GM12878 (cell line): ENCODE measurements around the gene SC5D. TPM values are rescaled to one million over a fixed set of nuclear protein-coding genes. Genes with fewer than 3 reads are reported as not detected.

ENCODE experiments used
- ATAC-seq: fragments of 200-7000 bp; cut with Tn5 transposase; 3 replicates; pipeline ENCODE4 v1.9.1; 2020; ENCODE audit warnings: mild to moderate bottlenecking, moderate library complexity
- BruUV-seq: library from RNA; stranded (reverse); fragments of 400-500 nt; replicated peaks from 2 replicates; lab custom pipeline; 2021; lab: Mats Ljungman, UMichigan
- CTCF ChIA-PET: fragments of 300-600 bp; sonication (Branson Sonifier 250); formaldehyde crosslinking; extraction: SDS; loops from one replicate; lab custom pipeline; 2021; ENCODE audit warnings: inconsistent platforms; lab: Yijun Ruan, JAX
- POLR2A ChIA-PET: fragments of 350-600 bp; formaldehyde crosslinking; extraction: SDS; loops from one replicate; lab custom pipeline; 2021; ENCODE audit warnings: inconsistent platforms; lab: Charles Lee
- RAD21 ChIA-PET: fragments of 300-600 bp; sonication (Branson Sonifier 250); formaldehyde crosslinking; loops from one replicate; lab custom pipeline; 2023; ENCODE audit warnings: antibody characterized with exemption; ENCODE audit not compliant: unreplicated experiment; lab: Charles Lee
- SMC1A ChIA-PET: fragments of 300-600 bp; sonication (Branson Sonifier 250); formaldehyde crosslinking; loops from one replicate; lab custom pipeline; 2023; ENCODE audit not compliant: unreplicated experiment, uncharacterized antibody; lab: Charles Lee
- DNase-seq: peaks from one replicate; pipeline ENCODE4 v3.0.0-alpha.2; 2011; ENCODE audit warnings: low read depth, low spot score
- FAIRE-seq: peaks from 3 replicates; lab custom pipeline; 2011; peaks lifted over from hg19 to GRCh38; lab: Jason Lieb, UNC
- H2AFZ ChIP-seq: 2 replicates; pipeline ENCODE4 v1.6.0; 2011; ENCODE audit warnings: low read depth, low read length, control low read depth; ENCODE audit not compliant: control insufficient read depth
- H3K27ac ChIP-seq: 2 replicates; pipeline ENCODE4 v1.5.1; 2011; ENCODE audit warnings: control low read depth; ENCODE audit not compliant: control insufficient read depth, insufficient read depth
- H3K27me3 ChIP-seq, 2 experiments: replicated peaks in 1 of 2; 2 replicates each; pipeline versions ENCODE4 v1.6.0 to v1.6.1; 2011; ENCODE audit warnings: low read length in 1 of 2; ENCODE audit not compliant: control insufficient read depth in 2 of 2, insufficient read depth in 2 of 2
- H3K36me3 ChIP-seq, 2 experiments: 2 replicates each; pipeline ENCODE4 v1.5.1; 2011; ENCODE audit warnings: low read length in 1 of 2; ENCODE audit not compliant: control insufficient read depth in 2 of 2, insufficient read depth in 2 of 2
- H3K4me1 ChIP-seq: 2 replicates; pipeline ENCODE4 v1.6.1; 2011; ENCODE audit warnings: mild to moderate bottlenecking, low read length, moderate library complexity, mixed read lengths; ENCODE audit not compliant: control insufficient read depth, insufficient read depth
- H3K4me2 ChIP-seq: 2 replicates; pipeline ENCODE4 v1.6.0; 2011; ENCODE audit warnings: control low read depth; ENCODE audit not compliant: control insufficient read depth, insufficient read depth
- H3K4me3 ChIP-seq: fragments of 200-600 bp; sonication (generic); 2 replicates; pipeline ENCODE4 v1.5.1; 2016
- H3K79me2 ChIP-seq: 2 replicates; pipeline ENCODE4 v1.6.0; 2011; ENCODE audit warnings: low read length; ENCODE audit not compliant: control insufficient read depth, insufficient read depth
- H3K9ac ChIP-seq: 2 replicates; pipeline ENCODE4 v1.8.0; 2011; ENCODE audit warnings: low read length, control low read depth, mixed read lengths; ENCODE audit not compliant: control insufficient read depth, insufficient read depth
- H3K9me3 ChIP-seq: replicated peaks from 3 replicates; pipeline ENCODE4 v1.5.1; 2011; ENCODE audit warnings: mild to moderate bottlenecking, low read length; ENCODE audit not compliant: control insufficient read depth, insufficient read depth
- H4K20me1 ChIP-seq: 2 replicates; pipeline ENCODE4 v1.6.0; 2011; ENCODE audit not compliant: control insufficient read depth, insufficient read depth
- BRCA1 ChIP-seq: IDR thresholded peaks from 2 replicates; pipeline ENCODE4 v1.6.1; 2011; ENCODE audit warnings: low read depth, low read length, improper control_type of control experiment
- CHD4 ChIP-seq: fragments of 200-600 bp; sonication (generic); IDR thresholded peaks from 2 replicates; pipeline ENCODE4 v1.6.1; 2016; ENCODE audit warnings: mild to moderate bottlenecking
- HDGF ChIP-seq: fragments of 450-650 bp; IDR thresholded peaks from 2 replicates; pipeline ENCODE4 v1.6.1; 2016; ENCODE audit warnings: antibody characterized with exemption
- RCOR1 ChIP-seq: conservative IDR thresholded peaks from 2 replicates; pipeline ENCODE4 v1.6.1; 2012; ENCODE audit warnings: low read depth, low read length, improper control_type of control experiment
- SRF ChIP-seq, 2 experiments: IDR thresholded peaks; 2 replicates each; pipeline ENCODE4 v1.6.1; 2011; ENCODE audit warnings: low read depth in 2 of 2, low read length in 2 of 2, mild to moderate bottlenecking in 1 of 2, moderate library complexity in 1 of 2
- WRNIP1 ChIP-seq: IDR thresholded peaks from 2 replicates; pipeline ENCODE4 v1.6.1; 2011; ENCODE audit warnings: low read depth, low read length, improper control_type of control experiment, borderline replicate concordance
- WGBS: methylation state at CpG from one replicate; pipeline ENCODE4 v1.1.6; 2016; ENCODE audit warnings: low lambda C conversion rate; ENCODE audit not compliant: insufficient replicate concordance, insufficient coverage; ENCODE audit errors: missing lambda C conversion rate; 5-methylcytosine and 5-hydroxymethylcytosine counted together
- in situ Hi-C: fragments of 300-500 bp; cut with MboI; formaldehyde crosslinking; loops from 9 replicates; pipeline ENCODE4 v1.14.3; 2018; ENCODE audit warnings: mixed read lengths
- intact Hi-C: fragments of 100-400 bp; cut with micrococcal nuclease; formaldehyde crosslinking; loops from one replicate; pipeline ENCODE4 v1.14.2; 2022; ENCODE audit not compliant: unreplicated experiment
- polyA plus RNA-seq, 11 experiments: library from polyadenylated mRNA; depleted of rRNA in 4 of 11; unstranded in 6 of 11; stranded (reverse) in 5 of 11; fragments of >200 nt; fragmentation: Nextera tagmentation in 4 of 11; fragmentation: Illumina TruSeq in 1 of 11; extraction: Ambion mirVana in 4 of 11; extraction: Trizol in 1 of 11; gene quantifications; 1 replicate in 1 of 11; 2 replicates in 10 of 11; pipeline versions ENCODE4 v1.2.1 to v1.2.3, GENCODE V29; 2011 to 2016; ENCODE audit warnings: inconsistent platforms in 2 of 11, missing spikeins in 2 of 11, low read depth in 1 of 11
- total RNA-seq, 4 experiments: library from RNA; depleted of rRNA in 3 of 4; stranded (reverse); fragments of >200 nt in 3 of 4; fragmentation: Illumina TruSeq in 1 of 4; extraction: Trizol in 1 of 4; gene quantifications; 2 replicates each; pipeline versions ENCODE4 v1.2.1 to v1.2.3, GENCODE V29; 2013 to 2021
- TF ChIP-seq, protein P1 (sequence below): IDR thresholded peaks from 2 replicates; pipeline ENCODE4 v1.6.1; 2012; ENCODE audit warnings: improper control_type of control experiment, low read depth, low read length; ENCODE audit not compliant: insufficient replicate concordance
- TF ChIP-seq, protein P2 (sequence below): IDR thresholded peaks from 2 replicates; pipeline ENCODE4 v1.6.1; 2011; ENCODE audit warnings: borderline replicate concordance, low read depth, mild to moderate bottlenecking, moderate library complexity, low read length; ENCODE audit not compliant: insufficient read depth, poor library complexity, severe bottlenecking

The SC5D gene
- total and polyA plus RNA-seq, 10 of the 15 experiments (the other 5 are each of a cell fraction or from before 2014, with no cell fraction given): 23.7 to 134 (median 30.8) TPM

DNA sequence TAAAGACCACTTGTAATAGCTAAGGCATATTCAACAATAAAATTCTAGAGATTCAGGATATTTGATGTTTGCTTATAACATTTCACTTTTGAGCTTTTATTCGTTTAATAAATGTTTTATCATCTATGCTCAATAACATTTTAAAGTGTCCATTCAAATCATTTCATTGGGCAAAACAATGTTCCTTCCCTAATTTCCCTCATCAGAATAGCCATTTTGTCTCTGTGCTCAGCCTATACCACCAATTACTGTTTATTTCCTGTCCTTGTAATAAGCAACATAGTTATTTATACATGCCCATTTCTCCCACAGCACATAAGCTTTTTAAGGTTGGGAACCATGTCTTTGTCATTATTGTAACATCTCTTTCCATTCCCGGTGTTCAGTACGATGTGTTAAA, 1.3 kb upstream of the SC5D start:
- 82% methylated on average over 3 of the region's 3 CpGs for WGBS
- no peak overlapping the region for H3K4me3 ChIP-seq
- in situ Hi-C loops: no loop called here
- no peak for TF ChIP-seq BRCA1
- TF ChIP-seq CHD4: no peak
- TF ChIP-seq HDGF: no peak
- no peak for TF ChIP-seq SRF (IDR thresholded peaks at IDR 0.05; ENCODE audit: low read depth in 2 of 2, low read length in 2 of 2)
- TF ChIP-seq, all 136 proteins: peak for 0
- Histone ChIP-seq H3K27ac (no peak overlapping the region), H3K4me1 (no peaks in the 10 kb centered on the region), H4K20me1 (no peaks in the 10 kb centered on the region), H3K9me3 (no peaks in the 10 kb centered on the region; the same call in 2 of the 3 replicates), H3K9ac (no peak overlapping the region), H2AFZ (no peak overlapping the region), H3K79me2 (peaks cover 33% of the 10 kb centered on the region), H3K36me3 (no peaks in the 10 kb centered on the region), H3K27me3 (no peaks in the 10 kb centered on the region), H3K4me2 (no peak overlapping the region)
- BruUV-seq: no TSS peak
- ChIA-PET RAD21 (no interaction called here), POLR2A (interaction anchor here (1.2 to 1.5 kb wide), 4 partner anchors 10 to 285 kb away, joined by 3 to 14 read pairs (median 4); no protein-coding TSS in a partner anchor), CTCF (interaction anchor here (0.7 to 1.8 kb wide), 4 partner anchors 28 to 192 kb away, joined by 3 to 8 read pairs (median 4); no protein-coding TSS in a partner anchor), SMC1A (interaction anchor here (0.6 to 2.7 kb wide), 11 partner anchors 8 to 607 kb away, joined by 3 to 15 read pairs (median 4); no protein-coding TSS in a partner anchor)
- intact Hi-C loops: loop anchor here (5.0 to 10.0 kb wide), 2 partner anchors 267 to 1771 kb away; partner anchors contain the start of genes HSPA8 and TBCEL
- DNase-seq (no peak), ATAC-seq (no peak), FAIRE-seq (no peak)

DNA sequence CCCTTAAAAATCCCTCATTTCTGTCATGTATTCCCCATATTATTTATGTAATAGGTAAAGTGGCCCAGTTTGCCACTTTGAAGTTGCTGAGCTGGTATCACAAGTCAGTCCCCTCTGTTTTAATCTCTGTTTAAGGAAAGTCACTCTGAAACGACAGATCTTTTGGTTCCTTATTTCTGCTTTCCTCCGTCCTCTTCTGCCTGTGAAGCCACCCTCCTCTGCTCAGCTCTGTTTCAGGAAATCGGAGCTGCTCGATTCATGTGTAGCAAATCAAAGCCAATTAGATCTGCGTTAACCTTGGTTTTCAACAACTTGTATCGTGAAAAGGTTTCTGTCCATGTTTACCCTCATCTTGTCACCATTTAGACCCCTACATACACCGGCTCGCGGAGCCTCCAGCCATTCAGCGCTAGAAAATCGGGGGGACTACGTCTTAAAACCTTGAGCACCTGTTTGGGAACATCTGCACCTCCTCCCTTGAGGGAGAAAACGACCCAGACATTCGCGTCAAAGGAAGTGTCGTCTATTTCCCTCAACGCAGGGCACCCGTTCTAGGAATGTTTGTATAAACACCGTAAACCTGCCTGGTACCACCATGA, 576 bp upstream of the SC5D start:
- H3K4me1 ChIP-seq: no peaks in the 10 kb centered on the region
- RAD21 ChIA-PET: interaction anchor here (0.7 to 1.2 kb wide), 5 partner anchors 17 to 76 kb away, joined by 4 to 9 read pairs (median 5); no protein-coding TSS in a partner anchor
- under 1% methylated on average over 19 of the region's 19 CpGs for WGBS
- peak; percentile 44 for ATAC-seq
- H3K79me2 ChIP-seq: peaks cover 39% of the 10 kb centered on the region
- intact Hi-C loops: loop anchor here (1.0 to 10.0 kb wide), 3 partner anchors 54 to 1770 kb away; partner anchors contain the start of genes HSPA8 and TBCEL
- no peaks in the 10 kb centered on the region for H3K27me3 ChIP-seq
- CTCF ChIA-PET: interaction anchor here (0.7 to 1.8 kb wide), 6 partner anchors 28 to 299 kb away, joined by 3 to 8 read pairs (median 4); no protein-coding TSS in a partner anchor
- peak overlapping the region; percentile 80 for H3K9ac ChIP-seq
- POLR2A ChIA-PET: interaction anchor here (0.7 to 1.5 kb wide), 11 partner anchors 9 to 285 kb away, joined by 3 to 14 read pairs (median 4); no protein-coding TSS in a partner anchor
- H3K4me2 ChIP-seq: peak overlapping the region; percentile 84
- H3K36me3 ChIP-seq: no peaks in the 10 kb centered on the region
- TSS peak; percentile 99 for BruUV-seq
- FAIRE-seq: no peak
- H3K27ac ChIP-seq: peak overlapping the region; percentile 88
- no peaks in the 10 kb centered on the region; the same call in 2 of the 3 replicates for H3K9me3 ChIP-seq
- in situ Hi-C loops: no loop called here
- H4K20me1 ChIP-seq: no peaks in the 10 kb centered on the region
- SMC1A ChIA-PET: interaction anchor here (0.8 to 2.7 kb wide), 14 partner anchors 9 to 299 kb away, joined by 3 to 15 read pairs (median 4); no protein-coding TSS in a partner anchor
- H3K4me3 ChIP-seq: peak overlapping the region; percentile 88
- DNase-seq: peak; percentile 51
- H2AFZ ChIP-seq: peak overlapping the region; percentile 92
- TF ChIP-seq, protein P1, sequence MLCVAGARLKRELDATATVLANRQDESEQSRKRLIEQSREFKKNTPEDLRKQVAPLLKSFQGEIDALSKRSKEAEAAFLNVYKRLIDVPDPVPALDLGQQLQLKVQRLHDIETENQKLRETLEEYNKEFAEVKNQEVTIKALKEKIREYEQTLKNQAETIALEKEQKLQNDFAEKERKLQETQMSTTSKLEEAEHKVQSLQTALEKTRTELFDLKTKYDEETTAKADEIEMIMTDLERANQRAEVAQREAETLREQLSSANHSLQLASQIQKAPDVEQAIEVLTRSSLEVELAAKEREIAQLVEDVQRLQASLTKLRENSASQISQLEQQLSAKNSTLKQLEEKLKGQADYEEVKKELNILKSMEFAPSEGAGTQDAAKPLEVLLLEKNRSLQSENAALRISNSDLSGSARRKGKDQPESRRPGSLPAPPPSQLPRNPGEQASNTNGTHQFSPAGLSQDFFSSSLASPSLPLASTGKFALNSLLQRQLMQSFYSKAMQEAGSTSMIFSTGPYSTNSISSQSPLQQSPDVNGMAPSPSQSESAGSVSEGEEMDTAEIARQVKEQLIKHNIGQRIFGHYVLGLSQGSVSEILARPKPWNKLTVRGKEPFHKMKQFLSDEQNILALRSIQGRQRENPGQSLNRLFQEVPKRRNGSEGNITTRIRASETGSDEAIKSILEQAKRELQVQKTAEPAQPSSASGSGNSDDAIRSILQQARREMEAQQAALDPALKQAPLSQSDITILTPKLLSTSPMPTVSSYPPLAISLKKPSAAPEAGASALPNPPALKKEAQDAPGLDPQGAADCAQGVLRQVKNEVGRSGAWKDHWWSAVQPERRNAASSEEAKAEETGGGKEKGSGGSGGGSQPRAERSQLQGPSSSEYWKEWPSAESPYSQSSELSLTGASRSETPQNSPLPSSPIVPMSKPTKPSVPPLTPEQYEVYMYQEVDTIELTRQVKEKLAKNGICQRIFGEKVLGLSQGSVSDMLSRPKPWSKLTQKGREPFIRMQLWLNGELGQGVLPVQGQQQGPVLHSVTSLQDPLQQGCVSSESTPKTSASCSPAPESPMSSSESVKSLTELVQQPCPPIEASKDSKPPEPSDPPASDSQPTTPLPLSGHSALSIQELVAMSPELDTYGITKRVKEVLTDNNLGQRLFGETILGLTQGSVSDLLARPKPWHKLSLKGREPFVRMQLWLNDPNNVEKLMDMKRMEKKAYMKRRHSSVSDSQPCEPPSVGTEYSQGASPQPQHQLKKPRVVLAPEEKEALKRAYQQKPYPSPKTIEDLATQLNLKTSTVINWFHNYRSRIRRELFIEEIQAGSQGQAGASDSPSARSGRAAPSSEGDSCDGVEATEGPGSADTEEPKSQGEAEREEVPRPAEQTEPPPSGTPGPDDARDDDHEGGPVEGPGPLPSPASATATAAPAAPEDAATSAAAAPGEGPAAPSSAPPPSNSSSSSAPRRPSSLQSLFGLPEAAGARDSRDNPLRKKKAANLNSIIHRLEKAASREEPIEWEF: peak; percentile 34
- no peak for TF ChIP-seq WRNIP1
- TF ChIP-seq RCOR1: no peak
- TF ChIP-seq, protein P2, sequence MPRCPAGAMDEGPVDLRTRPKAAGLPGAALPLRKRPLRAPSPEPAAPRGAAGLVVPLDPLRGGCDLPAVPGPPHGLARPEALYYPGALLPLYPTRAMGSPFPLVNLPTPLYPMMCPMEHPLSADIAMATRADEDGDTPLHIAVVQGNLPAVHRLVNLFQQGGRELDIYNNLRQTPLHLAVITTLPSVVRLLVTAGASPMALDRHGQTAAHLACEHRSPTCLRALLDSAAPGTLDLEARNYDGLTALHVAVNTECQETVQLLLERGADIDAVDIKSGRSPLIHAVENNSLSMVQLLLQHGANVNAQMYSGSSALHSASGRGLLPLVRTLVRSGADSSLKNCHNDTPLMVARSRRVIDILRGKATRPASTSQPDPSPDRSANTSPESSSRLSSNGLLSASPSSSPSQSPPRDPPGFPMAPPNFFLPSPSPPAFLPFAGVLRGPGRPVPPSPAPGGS: no peak
